IPS DF 4.7 (cell line): ENCODE measurements around the gene S100A7A.
"Not testable (repeated sequence)": the region's sequence is repeated elsewhere in the genome, so short reads cannot be mapped to it uniquely, and the experiment has no call there.

Experiments
- DNase-seq: peaks from one replicate; pipeline ENCODE4 v3.0.0-alpha.2; 2013; ENCODE audit warnings: low spot score; ENCODE audit errors: extremely low read depth

The S100A7A gene

GRCh38 chr1:153395136-153395685 is 21.1 kb upstream of the S100A7A start:
- DNase-seq: no peak

GRCh38 chr1:153395776-153396175 is 20.5 kb upstream of the S100A7A start:
- DNase-seq: no peak

GRCh38 chr1:153396461-153396860 is 19.9 kb upstream of the S100A7A start:
- DNase-seq: no peak

GRCh38 chr1:153397051-153397923 is 19.0 kb upstream of the S100A7A start:
- no peak for DNase-seq

- no peak for DNase-seq
These were observed 18.2 kb upstream of the S100A7A start for GRCh38 chr1:153397924-153398651.

- DNase-seq: no peak
These were observed 16.8 kb upstream of the S100A7A start for GRCh38 chr1:153399401-153400055.

- no peak for DNase-seq
These were observed 16.1 kb upstream of the S100A7A start for GRCh38 chr1:153400244-153400643.

- DNase-seq: no peak
These were observed 14.9 kb upstream of the S100A7A start for GRCh38 chr1:153401461-153401860.

GRCh38 chr1:153402226-153402625 is 14.1 kb upstream of the S100A7A start:
- DNase-seq: no peak

- no peak for DNase-seq
These were observed 12.8 kb upstream of the S100A7A start for GRCh38 chr1:153403421-153404085.

- no peak for DNase-seq
These were observed 12.2 kb upstream of the S100A7A start for GRCh38 chr1:153404086-153404635.

- no peak for DNase-seq
These were observed 11.6 kb upstream of the S100A7A start for GRCh38 chr1:153404768-153405167.

GRCh38 chr1:153405825-153406599 is 10.3 kb upstream of the S100A7A start:
- not testable (repeated sequence) for DNase-seq

GRCh38 chr1:153407274-153407673 is 9.0 kb upstream of the S100A7A start:
- DNase-seq: not testable (repeated sequence)

- DNase-seq: not testable (repeated sequence)
These were observed 2.4 kb upstream of the S100A7A start for GRCh38 chr1:153413961-153414360.

- no peak for DNase-seq
These were observed 992 bp downstream of the S100A7A start for GRCh38 chr1:153417136-153417888.

GRCh38 chr1:153418758-153419435 is 2.6 kb downstream of the S100A7A start:
- not testable (repeated sequence) for DNase-seq

- not testable (repeated sequence) for DNase-seq
These were observed 3.1 kb downstream of the S100A7A start for GRCh38 chr1:153419436-153419793.

- DNase-seq: no peak
These were observed 4.0 kb downstream of the S100A7A start for GRCh38 chr1:153420306-153420705.
